K562 (cell line): ENCODE measurements around the gene TGM5. TPM values are rescaled to one million over a fixed set of nuclear protein-coding genes. Genes with fewer than 3 reads are reported as not detected.
A peak's percentile ranks its signal among the peaks of the same experiment; 100 is the strongest.

ENCODE experiments used
- CBX1 ChIP-seq: sonication (generic); IDR thresholded peaks from 2 replicates; pipeline ENCODE4 v1.6.1; 2016; ENCODE audit warnings: antibody characterized with exemption, low read depth, mild to moderate bottlenecking
- CTCF ChIP-seq, 3 experiments: IDR thresholded peaks in 2 of 3; conservative IDR thresholded peaks in 1 of 3; 2 replicates each; pipeline ENCODE4 v1.5.1; 2011 to 2012; ENCODE audit warnings: low read length in 3 of 3, mild to moderate bottlenecking in 3 of 3, control low read depth in 2 of 3, improper control_type of control experiment in 1 of 3, inconsistent platforms in 1 of 3, low read depth in 1 of 3, mixed read lengths in 1 of 3, moderate library complexity in 1 of 3; ENCODE audit not compliant: insufficient read depth in 2 of 3
- GTF2A2 ChIP-seq: IDR thresholded peaks from 2 replicates; pipeline ENCODE4 v1.6.1; 2016; ENCODE audit warnings: mild to moderate bottlenecking, missing genetic modification characterization, missing compliant biosample characterization
- HMBOX1 ChIP-seq: sonication (generic); IDR thresholded peaks from 2 replicates; pipeline ENCODE4 v1.6.1; 2016
- MIER1 ChIP-seq: fragments of 450-650 bp; IDR thresholded peaks from 2 replicates; pipeline ENCODE4 v1.6.1; 2016; ENCODE audit warnings: antibody characterized with exemption, mild to moderate bottlenecking, low read depth
- REST ChIP-seq, 2 experiments: fragments of 450-650 bp; formaldehyde crosslinking in 1 of 2; IDR thresholded peaks; 2 replicates each; pipeline versions ENCODE4 v1.4.0 to v1.6.1; 2014 to 2020; ENCODE audit warnings: mild to moderate bottlenecking in 2 of 2, borderline replicate concordance in 1 of 2, low read depth in 1 of 2
- RFX5 ChIP-seq: IDR thresholded peaks from 2 replicates; pipeline ENCODE4 v1.6.1; 2011; ENCODE audit warnings: low read depth, mild to moderate bottlenecking, improper control_type of control experiment, low read length
- SIN3B ChIP-seq: fragments of 450-650 bp; IDR thresholded peaks from 2 replicates; pipeline ENCODE4 v1.6.1; 2017; ENCODE audit warnings: low read depth, mild to moderate bottlenecking, moderate library complexity
- SMAD2 ChIP-seq: fragments of 150-350 bp; IDR thresholded peaks from 2 replicates; pipeline ENCODE4 v1.6.1; 2014; ENCODE audit warnings: low read depth, mild to moderate bottlenecking, low read length
- STAT5B ChIP-seq: fragments of 250-450 bp; sonication (Bioruptor Pico); IDR thresholded peaks from 2 replicates; pipeline ENCODE4 v1.8.0; 2021; ENCODE audit warnings: mild to moderate bottlenecking, inconsistent platforms
- TAF9B ChIP-seq: fragments of 450-650 bp; IDR thresholded peaks from 2 replicates; pipeline ENCODE4 v1.6.1; 2018; ENCODE audit warnings: mild to moderate bottlenecking; ENCODE audit not compliant: partially characterized antibody
- TBL1XR1 ChIP-seq, 2 experiments: IDR thresholded peaks; 2 replicates each; pipeline ENCODE4 v1.6.1; 2012; ENCODE audit warnings: improper control_type of control experiment in 2 of 2, low read length in 2 of 2, mild to moderate bottlenecking in 1 of 2
- THAP12 ChIP-seq: fragments of 250-450 bp; sonication (Bioruptor Pico); IDR thresholded peaks from 2 replicates; pipeline ENCODE4 v1.9.0; 2021; ENCODE audit warnings: mild to moderate bottlenecking, inconsistent platforms
- ZNF165 ChIP-seq: fragments of 250-450 bp; sonication (Bioruptor Pico); IDR thresholded peaks from 2 replicates; pipeline ENCODE4 v1.4.0; 2020; ENCODE audit warnings: borderline replicate concordance
- ZNF436 ChIP-seq: fragments of 250-450, 450-650 bp; sonication (Bioruptor Pico); formaldehyde crosslinking; IDR thresholded peaks from 2 replicates; pipeline ENCODE4 v1.7.0; 2020; ENCODE audit warnings: mild to moderate bottlenecking
- ZSCAN32 ChIP-seq: fragments of 450-650 bp; formaldehyde crosslinking; IDR thresholded peaks from 2 replicates; pipeline ENCODE4 v1.4.0; 2020; ENCODE audit warnings: mild to moderate bottlenecking, moderate library complexity
- polyA plus RNA-seq, 8 experiments: library from polyadenylated mRNA; depleted of rRNA in 4 of 8; stranded (reverse) in 5 of 8; unstranded in 3 of 8; fragments of >200 nt; fragmentation: Nextera tagmentation in 2 of 8; fragmentation: Illumina TruSeq in 1 of 8; extraction: Ambion mirVana in 2 of 8; extraction: Trizol in 1 of 8; gene quantifications; 2 replicates each; pipeline versions ENCODE4 v1.2.1 to v1.2.3, GENCODE V29; 2011 to 2014; ENCODE audit warnings: inconsistent platforms in 1 of 8, missing spikeins in 1 of 8
- total RNA-seq, 7 experiments: library from RNA; depleted of rRNA in 6 of 7; stranded (reverse); fragments of >200 nt in 6 of 7; fragmentation: Illumina TruSeq in 2 of 7; extraction: Trizol in 2 of 7; gene quantifications; 2 replicates each; pipeline versions ENCODE4 v1.2.1 to v1.2.3, GENCODE V29; 2011 to 2021; ENCODE audit warnings: low replicate concordance in 1 of 7

TGM5 gene
- total and polyA plus RNA-seq, 9 of the 15 experiments (the other 6 are each of a cell fraction or from before 2014, with no cell fraction given): 0.03 to 0.10 (median 0.07) TPM; not detected in 6

GRCh38 chr15:43230640-43231115, 36.0 kb downstream of the TGM5 start (continued):
- TF ChIP-seq REST (IDR thresholded peaks at IDR 0.05; ENCODE audit: borderline replicate concordance): 0 out of 2 replicates have a peak, but pooled peaks have one; percentile 2
- TF ChIP-seq REST (CRISPR knock-in tag; IDR thresholded peaks at IDR 0.05; ENCODE audit: low read depth): no peak
- no peak for TF ChIP-seq THAP12 (CRISPR knock-in tag)
- TF ChIP-seq STAT5B: no peak
- TF ChIP-seq CBX1: no peak
- no peak for TF ChIP-seq ZNF165 (CRISPR knock-in tag)
- no peak for TF ChIP-seq HMBOX1
- TF ChIP-seq TAF9B: peak; percentile 34
- no peak for TF ChIP-seq GTF2A2
- no peak for TF ChIP-seq TBL1XR1 (IDR thresholded peaks at IDR 0.05; ENCODE audit: low read length in 2 of 2)
- TF ChIP-seq MIER1: no peak
- no peak for TF ChIP-seq SMAD2
- no peak for TF ChIP-seq RFX5
- TF ChIP-seq ZNF436 (CRISPR knock-in tag): peak; percentile 88
- no peak for TF ChIP-seq SIN3B
- no peak for TF ChIP-seq ZSCAN32 (CRISPR knock-in tag)
- no peak for TF ChIP-seq CTCF (IDR thresholded peaks at IDR 0.05 in 2 of 3, conservative IDR thresholded peaks at IDR 0.05 in 1 of 3; ENCODE audit: insufficient read depth in 2 of 3, low read depth in 1 of 3, low read length in 3 of 3)
